HepG2 (cell line): ENCODE results near the gene TXNDC11. TPM values are rescaled to one million over a fixed set of nuclear protein-coding genes. Genes with fewer than 3 reads are reported as not detected.

Source experiments
- CCAR2 ChIP-seq: fragments of 200-400 bp; formaldehyde crosslinking; optimal IDR thresholded peaks from 2 replicates; pipeline ENCODE3; 2018; ENCODE audit warnings: low read depth, mild to moderate bottlenecking, low read length, moderate library complexity
- GLI4 ChIP-seq: sonication (generic); formaldehyde crosslinking; IDR thresholded peaks from 2 replicates; pipeline ENCODE4 v1.5.1; 2020; ENCODE audit warnings: missing genetic modification reagents, mild to moderate bottlenecking, moderate library complexity, borderline replicate concordance
- KLF6 ChIP-seq: IDR thresholded peaks from 2 replicates; pipeline ENCODE4 v1.8.0; 2016; ENCODE audit warnings: missing biosample characterization, missing genetic modification reagents
- MAFF ChIP-seq: IDR thresholded peaks from 2 replicates; pipeline ENCODE4 v1.6.1; 2011; ENCODE audit warnings: low read depth, low read length, improper control_type of control experiment
- MED1 ChIP-seq: sonication (generic); formaldehyde crosslinking; IDR thresholded peaks from 2 replicates; pipeline ENCODE4 v1.4.0; 2020; ENCODE audit warnings: missing genetic modification reagents
- MLLT10 ChIP-seq: sonication (generic); formaldehyde crosslinking; IDR thresholded peaks from 2 replicates; pipeline ENCODE4 v1.4.0; 2020; ENCODE audit warnings: missing genetic modification reagents
- NAIF1 ChIP-seq: sonication (generic); formaldehyde crosslinking; IDR thresholded peaks from 2 replicates; pipeline ENCODE4 v1.5.0; 2020; ENCODE audit warnings: mild to moderate bottlenecking, missing genetic modification reagents, borderline replicate concordance
- NCOA5 ChIP-seq: sonication (generic); formaldehyde crosslinking; IDR thresholded peaks from 2 replicates; pipeline ENCODE4 v1.4.0; 2020; ENCODE audit warnings: missing genetic modification reagents
- PLRG1 ChIP-seq: fragments of 450-650 bp; conservative IDR thresholded peaks from 2 replicates; pipeline ENCODE4 v1.6.1; 2016
- SP140L ChIP-seq: sonication (generic); formaldehyde crosslinking; IDR thresholded peaks from 2 replicates; pipeline ENCODE4 v1.4.0; 2020; ENCODE audit warnings: missing genetic modification reagents, borderline replicate concordance
- TEAD3 ChIP-seq: optimal IDR thresholded peaks from 2 replicates; pipeline ENCODE3; 2016; ENCODE audit warnings: borderline replicate concordance
- ZBTB44 ChIP-seq: sonication (generic); formaldehyde crosslinking; IDR thresholded peaks from 2 replicates; pipeline ENCODE4 v1.4.0; 2020; ENCODE audit warnings: missing genetic modification reagents
- ZFY ChIP-seq: sonication (generic); formaldehyde crosslinking; IDR thresholded peaks from 2 replicates; pipeline ENCODE4 v1.4.0; 2020; ENCODE audit warnings: missing genetic modification reagents
- ZNF18 ChIP-seq: sonication (generic); formaldehyde crosslinking; IDR thresholded peaks from 2 replicates; pipeline ENCODE4 v1.8.0; 2022; ENCODE audit warnings: mild to moderate bottlenecking, missing genetic modification reagents; ENCODE audit not compliant: insufficient replicate concordance
- ZNF20 ChIP-seq: sonication (generic); formaldehyde crosslinking; IDR thresholded peaks from 2 replicates; pipeline ENCODE4 v1.4.0; 2020; ENCODE audit warnings: mild to moderate bottlenecking, moderate library complexity, missing genetic modification reagents
- ZNF232 ChIP-seq: sonication (generic); formaldehyde crosslinking; IDR thresholded peaks from 2 replicates; pipeline ENCODE4 v1.4.0; 2020; ENCODE audit warnings: missing genetic modification reagents, borderline replicate concordance
- ZNF496 ChIP-seq: sonication (generic); formaldehyde crosslinking; IDR thresholded peaks from 2 replicates; pipeline ENCODE4 v1.8.1; 2023; ENCODE audit warnings: mild to moderate bottlenecking, moderate library complexity, missing genetic modification reagents; ENCODE audit not compliant: insufficient replicate concordance
- ZNF607 ChIP-seq: sonication (generic); formaldehyde crosslinking; IDR thresholded peaks from 2 replicates; pipeline ENCODE4 v1.5.1; 2020; ENCODE audit warnings: missing genetic modification reagents, mild to moderate bottlenecking, borderline replicate concordance
- ZNF646 ChIP-seq: sonication (generic); formaldehyde crosslinking; IDR thresholded peaks from 2 replicates; pipeline ENCODE4 v1.9.0; 2021; ENCODE audit warnings: mild to moderate bottlenecking, missing genetic modification reagents
- ZNF678 ChIP-seq: sonication (generic); formaldehyde crosslinking; IDR thresholded peaks from 2 replicates; pipeline ENCODE4 v1.4.0; 2020; ENCODE audit warnings: mild to moderate bottlenecking, missing genetic modification reagents
- polyA plus RNA-seq, 8 experiments: library from polyadenylated mRNA; depleted of rRNA in 3 of 8; stranded (reverse) in 7 of 8; unstranded in 1 of 8; fragments of >200 nt; fragmentation: Illumina TruSeq in 4 of 8; extraction: Trizol in 4 of 8; gene quantifications; 2 replicates each; pipeline versions ENCODE4 v1.2.1 to v1.2.3, GENCODE V29; 2011 to 2016; ENCODE audit warnings: low read depth in 4 of 8, missing spikeins in 1 of 8, mixed read lengths in 1 of 8; ENCODE audit not compliant: insufficient read depth in 1 of 8
- total RNA-seq, 5 experiments: library from RNA; depleted of rRNA; stranded (reverse); fragments of >200 nt; fragmentation: Illumina TruSeq; extraction: Trizol; gene quantifications; 2 replicates each; pipeline ENCODE4 v1.2.3, GENCODE V29; 2016; ENCODE audit warnings: low read depth in 1 of 5

Gene TXNDC11
- total and polyA plus RNA-seq, 2 of the 13 experiments (the other 11 are each of a cell fraction or from before 2014, with no cell fraction given) = 74.9 to 123 TPM

- TF ChIP-seq CCAR2 (no peak), ZNF232 (CRISPR knock-in tag) (no peak; the same call in 1 of the 2 replicates), TEAD3 (peak; percentile 80), NAIF1 (peak; percentile 97), NCOA5 (CRISPR knock-in tag) (no peak), SP140L (CRISPR knock-in tag) (no peak), MAFF (no peak), MLLT10 (no peak), PLRG1 (no peak), ZNF496 (CRISPR knock-in tag) (no peak), KLF6 (peak; percentile 83), MED1 (peak; percentile 89), GLI4 (CRISPR knock-in tag) (peak; percentile 72; the same call in 1 of the 2 replicates), ZNF646 (CRISPR knock-in tag) (no peak), ZNF18 (CRISPR knock-in tag) (peak; percentile 79), ZBTB44 (CRISPR knock-in tag) (no peak), ZNF20 (CRISPR knock-in tag) (no peak), ZFY (CRISPR knock-in tag) (peak; percentile 97), ZNF607 (0 out of 2 replicates have a peak, but pooled peaks have one; percentile 7), ZNF678 (peak; percentile 92)
These were observed at the start of gene TXNDC11 (continued) for GRCh38 chr16:11742536-11743307.
